ENCODE data around the gene SMYD3.

The SMYD3 gene

GRCh38 chr1:246516126-246516525 is 9.0 kb upstream of the SMYD3 start:
- no peak overlapping the region for H2AK5ac ChIP-seq (ENCODE audit: low read length, severe bottlenecking)
- no peaks in the 10 kb centered on the region for H3K4me1 ChIP-seq (ENCODE audit: control insufficient read depth, insufficient read depth, low read depth, low read length)
- H3K23ac ChIP-seq (ENCODE audit: low read length in 2 of 2) = no peak overlapping the region
- H3K18ac ChIP-seq (ENCODE audit: low read depth in 1 of 2, low read length in 2 of 2) = no peak overlapping the region
- H3K9me3 ChIP-seq (ENCODE audit: control insufficient read depth, low read length) = peaks cover 40% of the 10 kb centered on the region
- no peak overlapping the region for H4K8ac ChIP-seq (ENCODE audit: low read length)
- WGBS = 96% methylated on average over 10 of the region's 10 CpGs
- H2BK15ac ChIP-seq (ENCODE audit: low read depth, poor library complexity, severe bottlenecking) = no peak overlapping the region
- H3K4me2 ChIP-seq (ENCODE audit: low read length, poor library complexity, severe bottlenecking) = no peak overlapping the region
- no peak for DNase-seq
- no peak overlapping the region for H3K4me3 ChIP-seq (ENCODE audit: insufficient read depth in 1 of 2, low read depth in 1 of 2, low read length in 2 of 2)
- H3K27me3 ChIP-seq (ENCODE audit: control insufficient read depth in 1 of 2, insufficient read depth in 1 of 2, low read length in 2 of 2) = no peaks in the 10 kb centered on the region
- no peak overlapping the region for H3K14ac ChIP-seq (ENCODE audit: low read length in 2 of 2)
- no peak overlapping the region for H2BK12ac ChIP-seq (ENCODE audit: low read length in 2 of 2)
- no peak overlapping the region for H2BK120ac ChIP-seq (ENCODE audit: low read depth, low read length)
- no peak overlapping the region for H4K91ac ChIP-seq (ENCODE audit: low read length)
- H3K9ac ChIP-seq (ENCODE audit: low read length) = no peak overlapping the region
- no peak overlapping the region for H2AFZ ChIP-seq (ENCODE audit: low read depth, low read length)
- no peak overlapping the region for H3K27ac ChIP-seq (ENCODE audit: low read length, poor library complexity, severe bottlenecking)
- no peaks in the 10 kb centered on the region for H3K79me1 ChIP-seq (replicated peaks; ENCODE audit: low read length, poor library complexity, severe bottlenecking)
- no peak overlapping the region for H3K4ac ChIP-seq (ENCODE audit: low read depth in 1 of 2, low read length in 2 of 2)
- H2BK5ac ChIP-seq (ENCODE audit: low read depth, low read length, poor library complexity, severe bottlenecking) = no peak overlapping the region
- H3K36me3 ChIP-seq (ENCODE audit: control insufficient read depth in 1 of 2, insufficient read depth in 2 of 2, low read depth in 1 of 2, low read length in 2 of 2) = no peaks in the 10 kb centered on the region

GRCh38 chr1:246515390-246516005 is 8.4 kb upstream of the SMYD3 start:
- Histone ChIP-seq H4K91ac (ENCODE audit: low read length) (no peak overlapping the region), H3K9ac (ENCODE audit: low read length) (no peak overlapping the region), H3K14ac (ENCODE audit: low read length in 2 of 2) (no peak overlapping the region), H3K27me3 (ENCODE audit: control insufficient read depth in 1 of 2, insufficient read depth in 1 of 2, low read length in 2 of 2) (no peaks in the 10 kb centered on the region), H3K36me3 (ENCODE audit: control insufficient read depth in 1 of 2, insufficient read depth in 2 of 2, low read depth in 1 of 2, low read length in 2 of 2) (no peaks in the 10 kb centered on the region), H3K4ac (ENCODE audit: low read depth in 1 of 2, low read length in 2 of 2) (no peak overlapping the region), H2BK15ac (ENCODE audit: low read depth, poor library complexity, severe bottlenecking) (no peak overlapping the region), H3K4me3 (ENCODE audit: insufficient read depth in 1 of 2, low read depth in 1 of 2, low read length in 2 of 2) (no peak overlapping the region), H2BK12ac (ENCODE audit: low read length in 2 of 2) (no peak overlapping the region), H3K4me1 (ENCODE audit: control insufficient read depth, insufficient read depth, low read depth, low read length) (no peaks in the 10 kb centered on the region), H3K23ac (ENCODE audit: low read length in 2 of 2) (no peak overlapping the region), H2BK120ac (ENCODE audit: low read depth, low read length) (no peak overlapping the region), H4K8ac (ENCODE audit: low read length) (no peak overlapping the region), H2BK5ac (ENCODE audit: low read depth, low read length, poor library complexity, severe bottlenecking) (no peak overlapping the region), H3K18ac (ENCODE audit: low read depth in 1 of 2, low read length in 2 of 2) (no peak overlapping the region), H3K4me2 (ENCODE audit: low read length, poor library complexity, severe bottlenecking) (no peak overlapping the region), H2AK5ac (ENCODE audit: low read length, severe bottlenecking) (no peak overlapping the region), H3K9me3 (ENCODE audit: control insufficient read depth, low read length) (peaks cover 40% of the 10 kb centered on the region), H3K79me1 (replicated peaks; ENCODE audit: low read length, poor library complexity, severe bottlenecking) (no peaks in the 10 kb centered on the region), H2AFZ (ENCODE audit: low read depth, low read length) (no peak overlapping the region), H3K27ac (ENCODE audit: low read length, poor library complexity, severe bottlenecking) (no peak overlapping the region)
- DNase-seq = no peak
- WGBS = 83% methylated on average over 1 of the region's 3 CpGs

- Histone ChIP-seq H3K36me3 (ENCODE audit: control insufficient read depth in 1 of 2, insufficient read depth in 2 of 2, low read depth in 1 of 2, low read length in 2 of 2) (no peaks in the 10 kb centered on the region), H4K8ac (ENCODE audit: low read length) (no peak overlapping the region), H3K4ac (ENCODE audit: low read depth in 1 of 2, low read length in 2 of 2) (no peak overlapping the region), H4K91ac (ENCODE audit: low read length) (no peak overlapping the region), H2BK120ac (ENCODE audit: low read depth, low read length) (no peak overlapping the region), H3K4me1 (ENCODE audit: control insufficient read depth, insufficient read depth, low read depth, low read length) (no peaks in the 10 kb centered on the region), H3K4me2 (ENCODE audit: low read length, poor library complexity, severe bottlenecking) (no peak overlapping the region), H3K27me3 (ENCODE audit: control insufficient read depth in 1 of 2, insufficient read depth in 1 of 2, low read length in 2 of 2) (no peaks in the 10 kb centered on the region), H3K14ac (ENCODE audit: low read length in 2 of 2) (no peak overlapping the region), H3K9ac (ENCODE audit: low read length) (no peak overlapping the region), H2BK5ac (ENCODE audit: low read depth, low read length, poor library complexity, severe bottlenecking) (no peak overlapping the region), H3K18ac (ENCODE audit: low read depth in 1 of 2, low read length in 2 of 2) (no peak overlapping the region), H2AK5ac (ENCODE audit: low read length, severe bottlenecking) (no peak overlapping the region), H3K27ac (ENCODE audit: low read length, poor library complexity, severe bottlenecking) (no peak overlapping the region), H2AFZ (ENCODE audit: low read depth, low read length) (no peak overlapping the region), H3K79me1 (replicated peaks; ENCODE audit: low read length, poor library complexity, severe bottlenecking) (no peaks in the 10 kb centered on the region), H2BK15ac (ENCODE audit: low read depth, poor library complexity, severe bottlenecking) (no peak overlapping the region), H3K23ac (ENCODE audit: low read length in 2 of 2) (no peak overlapping the region), H3K4me3 (ENCODE audit: insufficient read depth in 1 of 2, low read depth in 1 of 2, low read length in 2 of 2) (no peak overlapping the region), H3K9me3 (ENCODE audit: control insufficient read depth, low read length) (peaks cover 40% of the 10 kb centered on the region), H2BK12ac (ENCODE audit: low read length in 2 of 2) (no peak overlapping the region)
- 87% methylated on average over 7 of the region's 7 CpGs for WGBS
- no peak for DNase-seq
Measured at GRCh38 chr1:246513619-246514343, 6.7 kb upstream of the SMYD3 start.

- Histone ChIP-seq H2BK120ac (ENCODE audit: low read depth, low read length) (no peak overlapping the region), H2AK5ac (ENCODE audit: low read length, severe bottlenecking) (no peak overlapping the region), H3K27me3 (ENCODE audit: control insufficient read depth in 1 of 2, insufficient read depth in 1 of 2, low read length in 2 of 2) (no peaks in the 10 kb centered on the region), H3K4me2 (ENCODE audit: low read length, poor library complexity, severe bottlenecking) (no peak overlapping the region), H3K9ac (ENCODE audit: low read length) (no peak overlapping the region), H3K36me3 (ENCODE audit: control insufficient read depth in 1 of 2, insufficient read depth in 2 of 2, low read depth in 1 of 2, low read length in 2 of 2) (no peaks in the 10 kb centered on the region), H4K8ac (ENCODE audit: low read length) (no peak overlapping the region), H2BK5ac (ENCODE audit: low read depth, low read length, poor library complexity, severe bottlenecking) (no peak overlapping the region), H3K4ac (ENCODE audit: low read depth in 1 of 2, low read length in 2 of 2) (no peak overlapping the region), H3K79me1 (replicated peaks; ENCODE audit: low read length, poor library complexity, severe bottlenecking) (no peaks in the 10 kb centered on the region), H4K91ac (ENCODE audit: low read length) (no peak overlapping the region), H2AFZ (ENCODE audit: low read depth, low read length) (no peak overlapping the region), H3K27ac (ENCODE audit: low read length, poor library complexity, severe bottlenecking) (no peak overlapping the region), H3K9me3 (ENCODE audit: control insufficient read depth, low read length) (peaks cover 40% of the 10 kb centered on the region), H2BK12ac (ENCODE audit: low read length in 2 of 2) (no peak overlapping the region), H3K14ac (ENCODE audit: low read length in 2 of 2) (no peak overlapping the region), H3K23ac (ENCODE audit: low read length in 2 of 2) (no peak overlapping the region), H3K18ac (ENCODE audit: low read depth in 1 of 2, low read length in 2 of 2) (no peak overlapping the region), H2BK15ac (ENCODE audit: low read depth, poor library complexity, severe bottlenecking) (no peak overlapping the region), H3K4me3 (ENCODE audit: insufficient read depth in 1 of 2, low read depth in 1 of 2, low read length in 2 of 2) (no peak overlapping the region), H3K4me1 (ENCODE audit: control insufficient read depth, insufficient read depth, low read depth, low read length) (no peaks in the 10 kb centered on the region)
- WGBS = 94% methylated on average over 3 of the region's 5 CpGs
- no peak for DNase-seq
Measured at GRCh38 chr1:246513041-246513440, 6.0 kb upstream of the SMYD3 start.
